HG02852 (cell line): Measurements from ENCODE around the gene SRP14.
A peak's percentile ranks its signal among the peaks of the same experiment; 100 is the strongest.
"Not testable (repeated sequence)": the region's sequence is repeated elsewhere in the genome, so short reads cannot be mapped to it uniquely, and the experiment has no call there.

Experiments used
- ATAC-seq: cut with Tn5 transposase; IDR thresholded peaks from one replicate; pipeline ENCODE4 v1.9.1; 2021; ENCODE audit warnings: mild to moderate bottlenecking, moderate library complexity; ENCODE audit not compliant: unreplicated experiment

SRP14 gene

GRCh38 chr15:40038638-40039543, at the start of gene SRP14:
Gene SRP14, minus strand, starts transcription at chr15:40039181. Its CDS starts 65 bp downstream, at chr15:40039116.
- ATAC-seq: peak; percentile 91

GRCh38 chr15:40087991-40088928, 49.3 kb upstream of the SRP14 start:
- no peak for ATAC-seq

- ATAC-seq: no peak
Observed at GRCh38 chr15:40087068-40087810, 48.3 kb upstream of the SRP14 start.

GRCh38 chr15:40085266-40085665, 46.3 kb upstream of the SRP14 start:
- no peak for ATAC-seq

GRCh38 chr15:40084650-40085049, 45.7 kb upstream of the SRP14 start:
- ATAC-seq: no peak

GRCh38 chr15:40082195-40082883, 43.4 kb upstream of the SRP14 start:
- no peak for ATAC-seq

GRCh38 chr15:40081691-40082194, 42.8 kb upstream of the SRP14 start:
- no peak for ATAC-seq

- ATAC-seq: no peak
Observed at GRCh38 chr15:40080847-40081246, 41.9 kb upstream of the SRP14 start.

GRCh38 chr15:40080104-40080503, 41.1 kb upstream of the SRP14 start:
- ATAC-seq: no peak

GRCh38 chr15:40079456-40079855, 40.5 kb upstream of the SRP14 start:
- ATAC-seq: no peak

GRCh38 chr15:40075298-40076044, 36.5 kb upstream of the SRP14 start:
- no peak for ATAC-seq

- ATAC-seq: not testable (repeated sequence)
Observed at GRCh38 chr15:40074656-40075055, 35.7 kb upstream of the SRP14 start.

GRCh38 chr15:40073716-40074490, 34.9 kb upstream of the SRP14 start:
- ATAC-seq: not testable (repeated sequence)

GRCh38 chr15:40072216-40072990, 33.4 kb upstream of the SRP14 start:
- ATAC-seq: no peak

GRCh38 chr15:40070608-40071218, 31.7 kb upstream of the SRP14 start:
- no peak for ATAC-seq

GRCh38 chr15:40070166-40070557, 31.2 kb upstream of the SRP14 start:
- ATAC-seq: no peak
